Thyroid gland (tissue), 4 donors: Measurements from ENCODE around the gene HHIPL1. TPM values are rescaled to one million over a fixed set of nuclear protein-coding genes. Genes with fewer than 3 reads are reported as not detected.
A peak's percentile ranks its signal among the peaks of the same experiment; 100 is the strongest.

ENCODE experiments used
- DNase-seq, 2 donors: peaks; one replicate each; pipeline ENCODE4 v3.0.0-alpha.2; 2019
- H3K27ac ChIP-seq, 3 donors: fragments of 200-600 bp; sonication (generic); 1 replicate in 2 of 3; 2 replicates in 1 of 3; pipeline ENCODE4 v1.5.1; 2016 to 2019; ENCODE audit warnings: mild to moderate bottlenecking in 1 of 3, moderate library complexity in 1 of 3
- H3K27me3 ChIP-seq: fragments of 200-600 bp; sonication (generic); one replicate; pipeline ENCODE4 v1.5.1; 2019
- H3K36me3 ChIP-seq, 2 donors: fragments of 200-600 bp; sonication (generic); one replicate each; pipeline ENCODE4 v1.5.1; 2016 to 2019
- H3K4me1 ChIP-seq, 2 donors: fragments of 200-600 bp; sonication (generic); one replicate each; pipeline ENCODE4 v1.5.1; 2017 to 2019
- H3K4me3 ChIP-seq, 3 donors: fragments of 200-600 bp; sonication (generic); replicated peaks in 1 of 3; 1 replicate in 2 of 3; 2 replicates in 1 of 3; pipeline ENCODE4 v1.5.1; 2016; ENCODE audit warnings: mild to moderate bottlenecking in 1 of 3
- H3K9me3 ChIP-seq: fragments of 200-600 bp; sonication (generic); one replicate; pipeline ENCODE4 v1.5.1; 2017
- POLR2A ChIP-seq, 2 donors: fragments of 450-650 bp; IDR thresholded peaks; one replicate each; pipeline ENCODE4 v1.6.1; 2017; ENCODE audit warnings: antibody characterized with exemption in 2 of 2, mild to moderate bottlenecking in 2 of 2, moderate library complexity in 1 of 2
- WGBS, 2 donors: methylation state at CpG; one replicate each; pipeline ENCODE4 v1.1.5; 2017; 5-methylcytosine and 5-hydroxymethylcytosine counted together
- intact Hi-C: fragments of 100-400 bp; cut with DNase I; formaldehyde crosslinking; loops from one replicate; pipeline ENCODE4 v1.15.1; 2023
- total RNA-seq, 4 donors: library from RNA; depleted of rRNA; stranded (reverse); fragments of >200 nt; gene quantifications; one replicate each; pipeline ENCODE4 v1.2.3, GENCODE V29; 2016
- TF ChIP-seq, protein P1 (sequence below), 6 experiments: fragments of 200-600 bp in 3 of 6; fragments of 450-650 bp in 3 of 6; sonication (generic) in 3 of 6; IDR thresholded peaks; one replicate each; pipeline ENCODE4 v1.5.1; 2016 to 2019; ENCODE audit warnings: antibody characterized with exemption in 6 of 6, mild to moderate bottlenecking in 2 of 6, inconsistent platforms in 1 of 6, moderate library complexity in 1 of 6

Gene HHIPL1
- total RNA-seq, 4 donors from 2014 or later, result 0.98 to 2.7 (median 1.1) TPM

DNA sequence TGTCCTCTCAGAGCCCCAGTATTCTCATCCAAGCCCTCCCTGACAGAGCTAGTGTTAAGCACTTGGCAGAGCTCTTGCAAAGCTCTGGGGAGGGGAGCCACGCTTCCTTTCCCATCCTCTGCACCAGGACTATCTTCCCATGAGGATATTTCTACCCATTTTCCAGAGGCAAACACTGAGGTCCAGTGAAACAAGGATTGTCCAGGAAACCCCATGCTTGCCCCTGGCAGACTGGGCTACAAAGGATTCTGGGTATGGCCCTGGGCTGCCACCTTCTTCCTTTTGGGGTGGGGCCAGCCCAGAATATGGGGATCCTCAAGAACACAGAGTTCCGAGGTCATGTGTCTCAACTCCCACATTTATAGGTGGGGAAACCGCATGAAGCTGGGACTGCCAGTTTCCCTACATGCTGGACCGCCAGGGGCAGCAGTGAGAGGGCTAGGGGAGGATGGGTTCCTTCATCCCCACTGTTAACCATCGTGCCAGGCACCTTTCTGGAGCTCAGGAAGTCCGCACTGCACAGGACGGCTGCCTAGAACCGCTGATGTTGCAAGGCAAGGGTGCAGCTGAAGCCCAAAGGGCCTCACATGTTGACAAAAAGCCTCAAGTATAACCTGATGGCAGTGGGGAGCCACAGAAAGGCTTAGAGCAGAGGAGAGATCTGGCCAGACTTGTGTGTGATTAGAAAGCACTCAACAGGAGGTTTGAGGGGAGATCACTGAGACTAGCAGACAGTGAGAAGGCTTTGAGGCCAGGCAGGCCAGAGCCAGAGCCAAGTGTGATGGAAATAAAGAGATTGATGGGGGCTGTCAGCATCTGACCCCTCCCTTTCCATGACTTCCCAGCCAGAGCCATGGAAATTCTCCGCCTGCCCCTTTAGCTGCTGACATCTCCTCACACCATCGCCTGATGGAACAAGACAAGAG lies 35.4 kb upstream of the HHIPL1 start:
- Histone ChIP-seq H3K27ac (no peak overlapping the region), H3K4me3 (no peak overlapping the region), H3K4me1 (no peaks in the 10 kb centered on the region), H3K36me3 (no peaks in the 10 kb centered on the region), H3K27me3 (no peaks in the 10 kb centered on the region), H3K9me3 (no peaks in the 10 kb centered on the region)
- intact Hi-C loops, result loop anchor here (5.0 to 10.0 kb wide), 2 partner anchors 47 to 75 kb away; partner anchors contain the start of gene CYP46A1
- 62 to 81% methylated on average over 9 to 10 of the region's 10 CpGs for WGBS, 2 donors
- peak in 1 of 2 donors; percentile 33 for DNase-seq
- no peak for TF ChIP-seq POLR2A (IDR thresholded peaks at IDR 0.05)
- TF ChIP-seq, protein P1, sequence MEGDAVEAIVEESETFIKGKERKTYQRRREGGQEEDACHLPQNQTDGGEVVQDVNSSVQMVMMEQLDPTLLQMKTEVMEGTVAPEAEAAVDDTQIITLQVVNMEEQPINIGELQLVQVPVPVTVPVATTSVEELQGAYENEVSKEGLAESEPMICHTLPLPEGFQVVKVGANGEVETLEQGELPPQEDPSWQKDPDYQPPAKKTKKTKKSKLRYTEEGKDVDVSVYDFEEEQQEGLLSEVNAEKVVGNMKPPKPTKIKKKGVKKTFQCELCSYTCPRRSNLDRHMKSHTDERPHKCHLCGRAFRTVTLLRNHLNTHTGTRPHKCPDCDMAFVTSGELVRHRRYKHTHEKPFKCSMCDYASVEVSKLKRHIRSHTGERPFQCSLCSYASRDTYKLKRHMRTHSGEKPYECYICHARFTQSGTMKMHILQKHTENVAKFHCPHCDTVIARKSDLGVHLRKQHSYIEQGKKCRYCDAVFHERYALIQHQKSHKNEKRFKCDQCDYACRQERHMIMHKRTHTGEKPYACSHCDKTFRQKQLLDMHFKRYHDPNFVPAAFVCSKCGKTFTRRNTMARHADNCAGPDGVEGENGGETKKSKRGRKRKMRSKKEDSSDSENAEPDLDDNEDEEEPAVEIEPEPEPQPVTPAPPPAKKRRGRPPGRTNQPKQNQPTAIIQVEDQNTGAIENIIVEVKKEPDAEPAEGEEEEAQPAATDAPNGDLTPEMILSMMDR (IDR thresholded peaks at IDR 0.05), result peak in 3 of 6 experiments; percentile 33 to 55 (median 48)

DNA sequence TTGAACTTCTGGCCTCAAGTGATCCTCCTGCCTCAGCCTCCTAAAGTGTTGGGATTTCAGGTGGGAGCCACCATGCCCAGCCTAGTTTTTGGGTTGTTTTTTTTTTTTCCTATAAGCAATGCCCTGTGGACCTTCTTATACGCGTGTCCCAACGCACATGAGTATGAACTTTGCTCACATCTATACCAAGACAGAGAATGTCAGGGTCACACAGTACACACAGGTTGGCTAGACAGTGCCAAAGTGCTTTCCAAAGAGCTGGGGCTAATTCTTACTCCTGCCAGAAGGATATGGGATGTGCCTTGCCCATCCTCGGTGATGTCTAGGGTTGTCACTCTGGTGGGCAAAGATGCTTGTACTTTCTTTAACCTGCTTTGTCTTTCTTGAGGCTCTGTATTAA lies 33.3 kb upstream of the HHIPL1 start:
- no peak for DNase-seq
- Histone ChIP-seq H3K27ac (no peak overlapping the region), H3K4me3 (no peak overlapping the region), H3K36me3 (no peaks in the 10 kb centered on the region), H3K4me1 (no peaks in the 10 kb centered on the region), H3K27me3 (no peaks in the 10 kb centered on the region), H3K9me3 (no peaks in the 10 kb centered on the region)
- TF ChIP-seq, protein P1 (IDR thresholded peaks at IDR 0.05), result no peak
- no peak for TF ChIP-seq POLR2A (IDR thresholded peaks at IDR 0.05)
- WGBS, 2 donors, result 95 to 96% methylated on average over 4 of the region's 4 CpGs
- intact Hi-C loops, result no loop called here

DNA sequence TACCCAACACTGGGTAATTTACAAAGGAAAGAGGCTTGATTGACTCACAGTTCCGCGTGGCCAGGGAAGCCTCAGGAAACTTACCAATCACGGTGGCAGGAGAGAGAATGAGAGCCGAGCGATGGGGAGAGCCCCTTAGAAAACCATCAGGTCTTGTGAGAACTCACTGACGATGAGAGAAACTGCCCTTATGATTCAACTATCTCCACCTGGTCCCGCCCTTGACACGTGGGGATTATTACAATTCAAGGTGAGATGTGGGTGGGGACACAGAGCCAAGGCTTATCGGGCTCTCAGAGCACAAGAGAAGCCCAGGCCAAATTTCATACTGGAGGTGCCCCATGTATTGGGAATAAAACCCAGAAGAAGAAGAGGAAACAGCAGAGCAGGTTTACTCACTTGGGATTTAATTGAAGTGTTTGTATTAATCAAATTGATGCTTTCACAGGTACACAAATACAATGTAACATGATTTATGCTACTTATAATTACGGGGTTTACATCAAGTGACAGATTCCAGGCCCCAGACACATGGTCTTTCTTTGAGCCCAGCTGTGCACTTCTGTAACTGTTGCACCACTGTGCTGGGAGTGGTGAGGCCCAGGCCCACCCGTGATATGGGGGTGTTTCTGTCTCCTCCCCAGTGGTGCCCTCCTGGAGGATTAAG lies 32.7 kb upstream of the HHIPL1 start:
- TF ChIP-seq, protein P1 (IDR thresholded peaks at IDR 0.05), result no peak
- no peak for DNase-seq
- intact Hi-C loops, result no loop called here
- WGBS, 2 donors, result 76 to 86% methylated on average over 10 to 11 of the region's 11 CpGs
- Histone ChIP-seq H3K4me1 (no peaks in the 10 kb centered on the region), H3K36me3 (no peaks in the 10 kb centered on the region), H3K27ac (no peak overlapping the region), H3K27me3 (no peaks in the 10 kb centered on the region), H3K9me3 (no peaks in the 10 kb centered on the region), H3K4me3 (no peak overlapping the region)

DNA sequence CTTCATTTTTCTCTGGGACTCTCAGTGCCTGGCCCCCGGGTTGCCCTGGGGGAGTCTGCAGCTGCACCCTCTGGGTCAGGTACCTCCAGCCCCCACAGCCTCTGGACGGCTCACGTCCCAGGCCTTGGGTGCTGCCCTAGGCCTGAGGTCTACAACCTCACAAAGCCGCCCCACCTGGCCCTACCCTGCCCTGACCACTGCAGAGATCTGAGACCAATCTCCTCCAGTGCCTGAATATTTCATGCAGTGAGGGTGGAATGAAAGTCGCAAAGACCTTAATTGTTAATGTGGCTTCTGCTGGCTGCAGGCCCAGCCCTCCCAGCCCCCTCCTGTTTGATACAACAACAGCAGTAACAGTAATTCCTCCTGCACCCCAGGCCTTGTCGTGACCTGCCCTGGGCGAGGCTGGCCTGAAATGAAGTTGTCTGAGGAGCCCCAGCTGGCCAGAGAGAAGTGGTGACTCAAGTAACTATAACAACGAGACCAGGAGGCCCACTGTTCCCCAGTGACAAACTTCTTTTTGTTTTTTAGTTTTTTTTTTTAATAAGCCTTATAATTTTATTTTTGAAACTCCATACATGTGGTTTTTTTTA lies 32.1 kb upstream of the HHIPL1 start:
- intact Hi-C loops, result no loop called here
- H3K27me3 ChIP-seq, result no peaks in the 10 kb centered on the region
- no peak for DNase-seq
- H3K9me3 ChIP-seq, result no peaks in the 10 kb centered on the region
- H3K4me3 ChIP-seq, result no peak overlapping the region
- no peaks in the 10 kb centered on the region for H3K36me3 ChIP-seq
- H3K4me1 ChIP-seq, result no peaks in the 10 kb centered on the region
- WGBS, 2 donors, result 78 to 82% methylated on average over 5 to 6 of the region's 8 CpGs
- TF ChIP-seq, protein P1 (IDR thresholded peaks at IDR 0.05), result no peak
- TF ChIP-seq POLR2A (IDR thresholded peaks at IDR 0.05), result no peak
- H3K27ac ChIP-seq, result no peak overlapping the region
